ENCODE results near the gene HCN1. TPM values are rescaled to one million over a fixed set of nuclear protein-coding genes. Genes with fewer than 3 reads are reported as not detected.

HCN1 gene
- total and polyA plus RNA-seq, 2 of the 4 experiments (the other 2 are of a cell fraction): not detected

GRCh38 chr5:45437752-45438151 is 258.4 kb downstream of the HCN1 start:
- no peak overlapping the region for H3K4ac ChIP-seq (ENCODE audit: low read depth, low read length)
- no peak overlapping the region for H2BK20ac ChIP-seq (ENCODE audit: low read depth, low read length)
- in situ Hi-C loops (cut with MboI; ENCODE audit: low sequenced_read_pairs): no loop called here
- H4K5ac ChIP-seq (ENCODE audit: low read depth, low read length): no peak overlapping the region
- peaks cover 4% of the 10 kb centered on the region; the same call in 1 of the 2 replicates for H3K9me3 ChIP-seq (ENCODE audit: control insufficient read depth, insufficient read depth, low read length)
- no peak overlapping the region for H2BK5ac ChIP-seq (ENCODE audit: low read depth, low read length, poor library complexity, severe bottlenecking)
- H4K91ac ChIP-seq (ENCODE audit: insufficient read depth, low read depth, low read length): no peak overlapping the region
- CTCF ChIA-PET: no interaction called here
- no peak overlapping the region for H3K9ac ChIP-seq (ENCODE audit: low read depth, low read length)
- H3K27me3 ChIP-seq (ENCODE audit: control insufficient read depth, insufficient read depth, low read length): no peaks in the 10 kb centered on the region
- no peaks in the 10 kb centered on the region for H3K9me1 ChIP-seq (ENCODE audit: insufficient read depth, low read length)
- TF ChIP-seq USF2 (IDR thresholded peaks at IDR 0.05; ENCODE audit: low read depth, low read length) (no peak), POLR2A (IDR thresholded peaks at IDR 0.05; ENCODE audit: low read depth, low read length) (no peak), CEBPB (IDR thresholded peaks at IDR 0.05; ENCODE audit: low read depth, low read length) (no peak)
- TF ChIP-seq, protein P1, sequence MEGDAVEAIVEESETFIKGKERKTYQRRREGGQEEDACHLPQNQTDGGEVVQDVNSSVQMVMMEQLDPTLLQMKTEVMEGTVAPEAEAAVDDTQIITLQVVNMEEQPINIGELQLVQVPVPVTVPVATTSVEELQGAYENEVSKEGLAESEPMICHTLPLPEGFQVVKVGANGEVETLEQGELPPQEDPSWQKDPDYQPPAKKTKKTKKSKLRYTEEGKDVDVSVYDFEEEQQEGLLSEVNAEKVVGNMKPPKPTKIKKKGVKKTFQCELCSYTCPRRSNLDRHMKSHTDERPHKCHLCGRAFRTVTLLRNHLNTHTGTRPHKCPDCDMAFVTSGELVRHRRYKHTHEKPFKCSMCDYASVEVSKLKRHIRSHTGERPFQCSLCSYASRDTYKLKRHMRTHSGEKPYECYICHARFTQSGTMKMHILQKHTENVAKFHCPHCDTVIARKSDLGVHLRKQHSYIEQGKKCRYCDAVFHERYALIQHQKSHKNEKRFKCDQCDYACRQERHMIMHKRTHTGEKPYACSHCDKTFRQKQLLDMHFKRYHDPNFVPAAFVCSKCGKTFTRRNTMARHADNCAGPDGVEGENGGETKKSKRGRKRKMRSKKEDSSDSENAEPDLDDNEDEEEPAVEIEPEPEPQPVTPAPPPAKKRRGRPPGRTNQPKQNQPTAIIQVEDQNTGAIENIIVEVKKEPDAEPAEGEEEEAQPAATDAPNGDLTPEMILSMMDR (conservative IDR thresholded peaks at IDR 0.05; ENCODE audit: low read depth, low read length): no peak
- H3K4me2 ChIP-seq (ENCODE audit: low read depth, low read length): no peak overlapping the region
- no peaks in the 10 kb centered on the region for H3K79me1 ChIP-seq (ENCODE audit: low read depth in 1 of 2, low read length in 2 of 2)
- no peak for ATAC-seq (ENCODE audit: low read depth)
- no peak overlapping the region for H2AK9ac ChIP-seq (replicated peaks; ENCODE audit: low read depth, low read length, poor library complexity)
- DNase-seq: no peak
- no peak overlapping the region for H2BK15ac ChIP-seq (ENCODE audit: low read depth, low read length)
- no peak overlapping the region for H3K23ac ChIP-seq (ENCODE audit: low read depth, low read length)
- no peaks in the 10 kb centered on the region for H3K36me3 ChIP-seq (ENCODE audit: control insufficient read depth, insufficient read depth, low read length)
- BruUV-seq (replicated peaks): no TSS peak
- POLR2A ChIA-PET (ENCODE audit: unreplicated experiment): no interaction called here
- no peak overlapping the region for H2AFZ ChIP-seq (replicated peaks; ENCODE audit: low read length, poor library complexity)
- dilution Hi-C loops (cut with HindIII; ENCODE audit: low sequenced_read_pairs, unreplicated experiment): no loop called here
- no peak overlapping the region for H4K8ac ChIP-seq (ENCODE audit: low read depth in 2 of 2, low read length in 2 of 2)
- intact Hi-C loops (cut with micrococcal nuclease): loop anchor here (5.0 kb wide), 1 partner anchor 350 kb away; no protein-coding TSS in a partner anchor
- H2AK5ac ChIP-seq (ENCODE audit: low read depth, low read length): no peak overlapping the region
- no peak overlapping the region for H3K14ac ChIP-seq (replicated peaks; ENCODE audit: low read depth, low read length)
- no peak overlapping the region for H2BK120ac ChIP-seq (ENCODE audit: low read depth, low read length)
- H3K56ac ChIP-seq (ENCODE audit: extremely low read depth, insufficient read depth, low read length): no peak overlapping the region
- no peak overlapping the region for H3K4me3 ChIP-seq (ENCODE audit: insufficient read depth, low read depth, low read length)
- no peaks in the 10 kb centered on the region for H3K4me1 ChIP-seq (ENCODE audit: control insufficient read depth, insufficient read depth, low read length)
- H4K20me1 ChIP-seq (ENCODE audit: insufficient read depth, low read length): no peaks in the 10 kb centered on the region
- H3K18ac ChIP-seq (ENCODE audit: low read depth, low read length): no peak overlapping the region
- H3K27ac ChIP-seq (ENCODE audit: insufficient read depth, low read length): no peak overlapping the region

All from IMR-90 (cell line).